Naive thymus-derived CD4-positive, alpha-beta T cell (primary cell): ENCODE measurements around the gene TMEM8B. TPM values are rescaled to one million over a fixed set of nuclear protein-coding genes. Genes with fewer than 3 reads are reported as not detected.

Source experiments
- ATAC-seq: fragments of 150-1000 bp; cut with Tn5 transposase; 2 replicates; pipeline ENCODE4 v1.10.0; 2021; ENCODE audit warnings: mild to moderate bottlenecking, moderate library complexity
- CTCF ChIA-PET: fragments of 350-600 bp; sonication (Branson Sonifier 250); formaldehyde crosslinking; loops from one replicate; lab custom pipeline; 2021; ENCODE audit warnings: antibody characterized with exemption; lab: Charles Lee
- POLR2A ChIA-PET: fragments of 350-600 bp; sonication (Branson Sonifier 250); formaldehyde crosslinking; loops from one replicate; lab custom pipeline; 2021; ENCODE audit warnings: antibody characterized with exemption, inconsistent platforms; lab: Charles Lee
- DNase-seq, 9 donors: peaks; one replicate each; pipeline versions ENCODE4 v3.0.0 to v3.0.0-alpha.2; 2020 to 2022; ENCODE audit warnings: mixed read lengths in 1 of 9
- H3K27ac ChIP-seq: one replicate; pipeline ENCODE4 v1.7.0; 2013; ENCODE audit warnings: mild to moderate bottlenecking, low read depth, low read length, moderate library complexity
- H3K27me3 ChIP-seq, 2 donors: one replicate each; pipeline ENCODE4 v1.7.0; 2013; ENCODE audit warnings: low read length in 2 of 2, mild to moderate bottlenecking in 2 of 2, moderate library complexity in 2 of 2; ENCODE audit not compliant: control insufficient read depth in 2 of 2, insufficient read depth in 2 of 2
- H3K36me3 ChIP-seq, 3 experiments: 1 replicate in 2 of 3; 2 replicates in 1 of 3; pipeline ENCODE4 v1.7.0; 2013; ENCODE audit warnings: low read length in 3 of 3, mild to moderate bottlenecking in 3 of 3, moderate library complexity in 1 of 3; ENCODE audit not compliant: insufficient read depth in 3 of 3, control insufficient read depth in 2 of 3
- H3K4me1 ChIP-seq, 2 donors: one replicate each; pipeline ENCODE4 v1.7.0; 2013; ENCODE audit warnings: low read length in 2 of 2, mild to moderate bottlenecking in 2 of 2, moderate library complexity in 1 of 2; ENCODE audit not compliant: control insufficient read depth in 2 of 2, insufficient read depth in 2 of 2
- H3K4me3 ChIP-seq: 2 replicates; pipeline ENCODE4 v1.7.0; 2013; ENCODE audit warnings: mild to moderate bottlenecking, low read length
- H3K9me3 ChIP-seq, 3 experiments: 1 replicate in 2 of 3; 2 replicates in 1 of 3; pipeline ENCODE4 v1.7.0; 2013; ENCODE audit warnings: low read length in 3 of 3; ENCODE audit not compliant: control insufficient read depth in 2 of 3
- H3K27ac Mint-ChIP-seq, 9 donors: one replicate each; pipeline ENCODE4 v1.8.0; 2020 to 2022; ENCODE audit warnings: mixed read lengths in 9 of 9, mild to moderate bottlenecking in 8 of 9, moderate library complexity in 5 of 9, inconsistent platforms in 2 of 9
- H3K27me3 Mint-ChIP-seq, 5 donors: one replicate each; pipeline ENCODE4 v1.8.0; 2021 to 2022; ENCODE audit warnings: mixed read lengths in 5 of 5, mild to moderate bottlenecking in 1 of 5
- H3K36me3 Mint-ChIP-seq, 5 donors: one replicate each; pipeline ENCODE4 v1.8.0; 2020 to 2022; ENCODE audit warnings: mixed read lengths in 5 of 5, mild to moderate bottlenecking in 3 of 5, inconsistent platforms in 1 of 5
- H3K4me1 Mint-ChIP-seq, 7 donors: one replicate each; pipeline ENCODE4 v1.8.0; 2020 to 2022; ENCODE audit warnings: mixed read lengths in 7 of 7, mild to moderate bottlenecking in 3 of 7, inconsistent platforms in 1 of 7
- H3K4me3 Mint-ChIP-seq, 10 donors: one replicate each; pipeline ENCODE4 v1.8.0; 2020 to 2022; ENCODE audit warnings: mild to moderate bottlenecking in 10 of 10, mixed read lengths in 10 of 10, moderate library complexity in 6 of 10, inconsistent platforms in 2 of 10
- H3K9me3 Mint-ChIP-seq, 11 donors: one replicate each; pipeline ENCODE4 v1.8.0; 2020 to 2022; ENCODE audit warnings: mixed read lengths in 11 of 11, mild to moderate bottlenecking in 4 of 11, inconsistent platforms in 1 of 11, moderate library complexity in 1 of 11
- intact Hi-C, 2 donors: fragments of 100-400 bp; cut with micrococcal nuclease; formaldehyde crosslinking; loops; one replicate each; pipeline ENCODE4 v1.15.1; 2023
- polyA plus RNA-seq, 2 donors: library from polyadenylated mRNA; unstranded; fragments of 300-500 nt; fragmentation: Illumina TruSeq; gene quantifications; one replicate each; pipeline ENCODE4 v1.2.3, GENCODE V29; 2021
- total RNA-seq, 6 experiments: library from RNA in 5 of 6; stranded (reverse) in 5 of 6; gene quantifications; 1 replicate in 5 of 6; 2 replicates in 1 of 6; pipeline ENCODE4 v1.2.3 and lab custom pipeline; 2021 to 2026

Gene TMEM8B, protein sequence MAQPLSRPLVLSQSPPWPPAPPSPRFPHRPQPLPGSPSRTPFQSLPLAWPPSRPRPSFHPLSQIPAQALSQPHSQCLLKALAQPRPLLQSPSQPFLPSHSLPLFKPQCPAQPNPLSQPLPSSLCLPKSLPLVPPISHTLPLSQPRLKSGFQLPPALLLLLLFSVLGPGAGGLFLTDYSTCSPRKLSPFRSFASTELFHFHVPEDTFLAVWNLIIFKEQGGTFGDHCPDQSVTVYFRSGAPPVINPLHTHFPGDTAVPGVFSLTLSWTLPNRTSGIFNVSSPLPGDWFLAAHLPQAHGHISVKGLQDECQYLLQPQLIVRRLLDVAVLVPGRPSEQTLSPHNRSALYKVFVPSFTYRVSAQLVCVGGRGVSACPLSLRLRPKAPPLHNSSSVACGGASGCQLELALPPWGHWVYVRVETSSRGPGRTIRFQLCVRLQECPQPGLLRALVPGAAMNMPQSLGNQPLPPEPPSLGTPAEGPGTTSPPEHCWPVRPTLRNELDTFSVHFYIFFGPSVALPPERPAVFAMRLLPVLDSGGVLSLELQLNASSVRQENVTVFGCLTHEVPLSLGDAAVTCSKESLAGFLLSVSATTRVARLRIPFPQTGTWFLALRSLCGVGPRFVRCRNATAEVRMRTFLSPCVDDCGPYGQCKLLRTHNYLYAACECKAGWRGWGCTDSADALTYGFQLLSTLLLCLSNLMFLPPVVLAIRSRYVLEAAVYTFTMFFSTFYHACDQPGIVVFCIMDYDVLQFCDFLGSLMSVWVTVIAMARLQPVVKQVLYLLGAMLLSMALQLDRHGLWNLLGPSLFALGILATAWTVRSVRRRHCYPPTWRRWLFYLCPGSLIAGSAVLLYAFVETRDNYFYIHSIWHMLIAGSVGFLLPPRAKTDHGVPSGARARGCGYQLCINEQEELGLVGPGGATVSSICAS
- total RNA-seq (10 to 100 TPM in 4 of 5 experiments, 1 to 10 TPM in 1; 3.9 to 11.6 (median 10.6) TPM), polyA plus RNA-seq (1 to 10 TPM; 3.0 to 3.5 TPM), total RNA-seq (lab: John Stamatoyannopoulos, UW) (13.2 reads per million, percentile 41 among the genes with 10 or more reads in this experiment)

DNA sequence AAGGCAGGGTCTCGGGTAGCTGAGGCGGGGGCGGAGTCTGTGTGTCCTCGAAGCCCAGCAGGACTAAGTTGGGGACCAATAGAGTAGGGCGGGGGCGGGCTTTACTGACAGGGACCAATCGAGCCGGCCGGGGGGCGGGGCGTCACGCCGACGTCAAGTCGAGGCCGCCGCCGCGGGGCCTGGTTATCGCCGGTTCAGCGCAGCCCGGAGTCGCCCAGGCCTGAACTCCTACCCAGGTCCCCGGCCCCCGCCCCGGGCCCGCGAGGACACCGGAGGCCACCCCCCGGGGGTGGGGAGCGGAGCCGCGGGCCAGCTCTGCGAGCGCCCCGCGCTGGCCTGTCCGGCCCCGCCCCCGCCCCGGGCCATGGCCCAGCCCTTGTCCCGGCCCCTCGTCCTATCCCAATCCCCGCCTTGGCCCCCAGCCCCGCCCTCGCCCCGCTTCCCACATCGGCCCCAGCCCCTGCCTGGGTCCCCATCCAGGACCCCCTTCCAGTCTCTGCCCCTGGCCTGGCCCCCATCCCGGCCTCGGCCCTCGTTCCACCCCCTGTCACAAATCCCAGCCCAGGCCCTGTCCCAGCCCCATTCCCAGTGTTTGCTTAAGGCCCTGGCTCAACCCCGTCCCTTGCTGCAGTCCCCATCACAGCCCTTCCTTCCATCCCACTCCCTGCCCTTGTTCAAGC, at the start of gene TMEM8B:
Gene TMEM8B, plus strand, starts transcription at position 145 of the 680 bp plus-strand sequence. Its CDS starts 220 bp downstream, at position 365.
- Mint-ChIP-seq H3K9me3 (no peaks in the 10 kb centered on the region), H3K4me3 (peak within 1 kb of the TSS; percentile 84 to 100 (median 94)), H3K4me1 (peaks cover 25 to 48% (median 43%) of the 10 kb centered on the region in 7 donors), H3K36me3 (no peaks in the 10 kb centered on the region), H3K27ac (peak within 1 kb of the TSS; percentile 91 to 99 (median 94)), H3K27me3 (peaks cover 0 to 5% (median 0%) of the 10 kb centered on the region in 5 donors)
- Histone ChIP-seq H3K9me3 (no peaks in the 10 kb centered on the region), H3K36me3 (no peaks in the 10 kb centered on the region), H3K27ac (peak within 1 kb of the TSS; percentile 94), H3K4me3 (peak within 1 kb of the TSS; percentile 88), H3K27me3 (no peaks in the 10 kb centered on the region), H3K4me1 (peaks cover 4 to 14% of the 10 kb centered on the region in 2 donors)
- ChIA-PET CTCF (interaction anchor here (0.5 to 1.7 kb wide), 3 partner anchors 15 to 59 kb away, joined by 3 to 6 read pairs (median 4); partner anchors contain the start of gene HINT2), POLR2A (interaction anchor here (0.5 to 2.3 kb wide), 5 partner anchors 13 to 218 kb away, joined by 3 to 18 read pairs (median 3); partner anchors contain the start of gene SPAG8)
- peak; percentile 95 for ATAC-seq
- peak; percentile 80 to 95 (median 88) for DNase-seq
- intact Hi-C loops, result loop anchor here (1.0 to 5.0 kb wide), 7 partner anchors 14 to 363 kb away; partner anchors contain the start of genes HINT2 (in 2 of the 2) and CLTA (in 1 of the 2)

DNA sequence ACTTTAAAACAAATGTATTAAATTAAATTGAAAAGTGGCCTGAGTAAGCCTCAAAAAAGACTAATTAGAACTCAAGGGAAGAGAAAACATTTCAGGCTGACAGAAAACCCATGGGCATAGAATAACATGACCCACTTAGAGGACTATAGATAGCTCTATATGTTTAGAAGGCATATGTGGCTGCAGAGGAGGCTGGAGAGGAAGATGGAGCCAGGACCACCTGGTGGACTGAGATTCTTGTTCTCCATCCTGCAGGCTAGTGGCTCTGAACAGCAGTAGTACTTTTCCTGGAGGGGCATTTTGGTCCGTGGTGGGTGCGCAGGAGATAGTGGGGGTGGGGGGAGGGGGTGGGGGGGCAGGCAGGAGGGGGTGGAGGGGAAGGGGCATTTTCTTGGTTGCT, 48.0 kb upstream of the TMEM8B start:
- Mint-ChIP-seq H3K36me3 (peaks cover 9 to 41% (median 20%) of the 10 kb centered on the region in 5 donors), H3K9me3 (no peaks in the 10 kb centered on the region), H3K27me3 (no peaks in the 10 kb centered on the region), H3K4me3 (no peak overlapping the region), H3K27ac (no peak overlapping the region), H3K4me1 (peaks cover 0 to 11% (median 4%) of the 10 kb centered on the region in 7 donors)
- Histone ChIP-seq H3K27me3 (no peaks in the 10 kb centered on the region), H3K4me1 (no peaks in the 10 kb centered on the region), H3K9me3 (no peaks in the 10 kb centered on the region), H3K36me3 (peaks cover 0 to 15% (median 0%) of the 10 kb centered on the region in 3 experiments), H3K4me3 (no peak overlapping the region), H3K27ac (no peak overlapping the region)
- intact Hi-C loops, result no loop called here
- ChIA-PET CTCF (interaction anchor here (1.1 kb wide), 1 partner anchor 24 kb away, joined by 5 read pairs; no protein-coding TSS in a partner anchor), POLR2A (no interaction called here)
- ATAC-seq, result no peak
- no peak for DNase-seq

DNA sequence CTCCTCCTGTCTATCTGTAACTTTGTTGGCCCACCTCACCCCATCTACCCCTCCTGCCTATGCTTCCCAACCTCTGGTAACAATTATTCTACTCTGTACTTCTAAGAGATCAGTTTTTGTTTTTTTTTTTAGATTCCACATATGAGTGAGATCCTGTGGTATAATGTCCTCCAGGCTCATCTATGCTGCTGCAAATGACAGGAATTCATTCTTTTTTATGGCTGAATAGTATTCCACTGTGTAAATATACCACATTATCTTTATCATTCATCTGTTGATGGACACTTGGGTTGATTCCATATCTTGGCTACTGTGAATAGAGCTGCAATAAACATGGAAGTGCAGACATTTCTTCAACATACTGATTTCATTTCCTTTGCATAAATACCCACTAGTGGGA, 45.6 kb upstream of the TMEM8B start:
- Mint-ChIP-seq H3K27me3 (no peaks in the 10 kb centered on the region), H3K36me3 (peaks cover 9 to 45% (median 19%) of the 10 kb centered on the region in 5 donors), H3K4me3 (no peak overlapping the region), H3K9me3 (no peaks in the 10 kb centered on the region), H3K4me1 (peaks cover 0 to 6% (median 3%) of the 10 kb centered on the region in 7 donors), H3K27ac (no peak overlapping the region)
- Histone ChIP-seq H3K27me3 (no peaks in the 10 kb centered on the region), H3K4me1 (no peaks in the 10 kb centered on the region), H3K4me3 (no peak overlapping the region), H3K36me3 (peaks cover 0 to 20% (median 0%) of the 10 kb centered on the region in 3 experiments), H3K27ac (no peak overlapping the region), H3K9me3 (no peaks in the 10 kb centered on the region)
- no peak for ATAC-seq
- DNase-seq, result no peak
- POLR2A ChIA-PET, result no interaction called here
- intact Hi-C loops, result no loop called here
- CTCF ChIA-PET, result no interaction called here

DNA sequence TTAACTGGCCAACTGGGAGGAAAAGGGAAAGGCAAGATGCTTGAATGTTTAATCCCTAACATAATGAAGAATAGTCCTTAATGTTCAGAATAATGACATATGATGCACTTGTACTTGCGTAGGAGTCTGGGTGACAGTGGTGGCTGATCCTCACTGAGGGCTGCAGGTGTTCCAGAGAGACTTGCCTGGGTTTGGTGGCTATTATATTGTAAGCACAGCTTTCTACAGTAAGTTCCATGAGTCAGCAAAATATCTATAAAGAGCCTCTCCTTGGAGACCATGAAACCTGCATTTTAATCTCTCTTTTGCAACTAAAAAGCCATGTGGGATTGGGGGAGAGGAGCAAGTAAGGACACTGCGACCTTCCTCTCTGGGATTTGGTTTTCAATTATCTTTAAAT, 39.5 kb upstream of the TMEM8B start:
- DNase-seq, result no peak

DNA sequence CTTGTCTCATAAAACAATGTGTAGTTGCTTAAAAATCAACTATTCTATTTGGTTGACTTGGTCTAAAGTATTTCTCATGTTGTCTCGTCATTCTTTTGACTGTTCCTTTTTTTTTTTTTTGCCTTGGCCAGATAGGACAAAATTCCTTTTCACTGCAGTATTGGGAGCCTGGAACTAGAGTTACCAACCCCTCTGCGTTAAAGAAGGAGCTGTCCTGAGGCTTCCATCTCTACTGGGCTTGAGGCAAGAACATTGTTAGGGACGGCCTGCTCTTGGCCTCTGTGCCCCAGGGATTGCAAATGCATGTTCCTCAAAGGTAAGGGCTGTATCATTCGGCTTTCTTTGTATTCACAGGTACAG, 39.0 kb upstream of the TMEM8B start:
- POLR2A ChIA-PET, result no interaction called here
- no peak for ATAC-seq

More for the DNA sequence above, 39.5 kb upstream of the TMEM8B start:
- POLR2A ChIA-PET, result no interaction called here
- no peak for ATAC-seq
- no peaks in the 10 kb centered on the region for H3K9me3 ChIP-seq
- H3K27me3 Mint-ChIP-seq, result no peaks in the 10 kb centered on the region
- no peaks in the 10 kb centered on the region for H3K9me3 Mint-ChIP-seq
- CTCF ChIA-PET, result interaction anchor here (0.6 to 3.6 kb wide), 18 partner anchors 10 to 611 kb away, joined by 3 to 70 read pairs (median 4); partner anchors contain the start of genes CREB3, RNF38, SPAG8 and TLN1
- peaks cover 4 to 14% (median 9%) of the 10 kb centered on the region in 7 donors for H3K4me1 Mint-ChIP-seq
- no peak overlapping the region for H3K4me3 ChIP-seq
- H3K36me3 Mint-ChIP-seq, result peaks cover 4 to 20% (median 10%) of the 10 kb centered on the region in 5 donors
- no peak overlapping the region for H3K27ac Mint-ChIP-seq
- H3K36me3 ChIP-seq, result peaks cover 0 to 18% (median 0%) of the 10 kb centered on the region in 3 experiments
- intact Hi-C loops, result no loop called here
- no peak overlapping the region for H3K4me3 Mint-ChIP-seq
- H3K27me3 ChIP-seq, result no peaks in the 10 kb centered on the region
- no peak overlapping the region for H3K27ac ChIP-seq
- no peaks in the 10 kb centered on the region for H3K4me1 ChIP-seq

More for the DNA sequence above, 39.0 kb upstream of the TMEM8B start:
- Histone ChIP-seq H3K4me3 (no peak overlapping the region), H3K4me1 (no peaks in the 10 kb centered on the region), H3K27ac (no peak overlapping the region), H3K27me3 (no peaks in the 10 kb centered on the region), H3K9me3 (no peaks in the 10 kb centered on the region), H3K36me3 (peaks cover 0 to 17% (median 0%) of the 10 kb centered on the region in 3 experiments)
- intact Hi-C loops, result loop anchor here (1.0 kb wide), 6 partner anchors 22 to 233 kb away; partner anchors contain the start of genes HINT2 (in 1 of the 2) and SPAG8 (in 1 of the 2)
- Mint-ChIP-seq H3K27me3 (no peaks in the 10 kb centered on the region), H3K4me3 (no peak overlapping the region), H3K4me1 (peaks cover 6 to 17% (median 10%) of the 10 kb centered on the region in 7 donors), H3K9me3 (no peaks in the 10 kb centered on the region), H3K36me3 (peaks cover 2 to 17% (median 10%) of the 10 kb centered on the region in 5 donors), H3K27ac (no peak overlapping the region)
- CTCF ChIA-PET, result interaction anchor here (0.7 to 3.6 kb wide), 27 partner anchors 9 to 877 kb away, joined by 3 to 70 read pairs (median 4); partner anchors contain the start of gene SPAG8
- DNase-seq, result peak in 1 of 9 donors; percentile 8
